IPS DF 6.9 (cell line): Measurements from ENCODE around the gene RMDN2.
A peak's percentile ranks its signal among the peaks of the same experiment; 100 is the strongest.

Experiments
- DNase-seq: peaks from one replicate; pipeline ENCODE4 v3.0.0-alpha.2; 2013; ENCODE audit warnings: low read depth, low spot score
- H3K27ac ChIP-seq: one replicate; pipeline ENCODE4 v1.5.1; 2013; ENCODE audit warnings: low read length, control low read depth
- H3K27me3 ChIP-seq: 2 replicates; pipeline ENCODE4 v1.6.1; 2013; ENCODE audit warnings: mild to moderate bottlenecking, low read length; ENCODE audit not compliant: control insufficient read depth, insufficient read depth
- H3K36me3 ChIP-seq: 2 replicates; pipeline ENCODE4 v1.6.1; 2013; ENCODE audit warnings: low read length; ENCODE audit not compliant: control insufficient read depth, insufficient read depth
- H3K4me1 ChIP-seq: 2 replicates; pipeline ENCODE4 v1.6.1; 2013; ENCODE audit warnings: low read length; ENCODE audit not compliant: control insufficient read depth, insufficient read depth
- H3K4me3 ChIP-seq: 2 replicates; pipeline ENCODE4 v1.5.1; 2013; ENCODE audit warnings: mild to moderate bottlenecking, low read length
- H3K9me3 ChIP-seq: 2 replicates; pipeline ENCODE4 v1.6.1; 2013; ENCODE audit warnings: low read length, inconsistent platforms; ENCODE audit not compliant: control insufficient read depth, insufficient read depth
- WGBS: extraction: QIAGEN DNeasy Blood & Tissue Kit; methylation state at CpG from one replicate; pipeline ENCODE4 v1.1.7; 2013; ENCODE audit warnings: mixed read lengths, missing lambda C conversion rate; ENCODE audit not compliant: insufficient read length, insufficient coverage; 5-methylcytosine and 5-hydroxymethylcytosine counted together

RMDN2 gene

GRCh38 chr2:37925063-37925897 lies at the start of gene RMDN2:
RMDN2 (plus strand) TSS chr2:37925287; CDS start chr2:37929278, 3,991 bp downstream.
- Histone ChIP-seq H3K27ac (no peak within 1 kb of the TSS), H3K9me3 (no peaks in the 10 kb centered on the region), H3K27me3 (no peaks in the 10 kb centered on the region), H3K4me1 (no peaks in the 10 kb centered on the region; the same call in 1 of the 2 replicates), H3K36me3 (no peaks in the 10 kb centered on the region), H3K4me3 (peak within 1 kb of the TSS; percentile 75; the same call in 1 of the 2 replicates)
- peak; percentile 84 for DNase-seq
- no CpG with 5 or more reads among the region's 79 CpGs for whole genome bisulfite sequencing

GRCh38 chr2:37875403-37875906 lies 49.6 kb upstream of the RMDN2 start:
- DNase-seq = no peak
- Histone ChIP-seq H3K4me1 (no peaks in the 10 kb centered on the region), H3K9me3 (no peaks in the 10 kb centered on the region), H3K4me3 (no peak overlapping the region), H3K36me3 (no peaks in the 10 kb centered on the region), H3K27me3 (no peaks in the 10 kb centered on the region), H3K27ac (no peak overlapping the region)
- WGBS = no CpG with 5 or more reads among the region's 15 CpGs

GRCh38 chr2:37876227-37876626 lies 48.9 kb upstream of the RMDN2 start:
- H3K27me3 ChIP-seq = no peaks in the 10 kb centered on the region
- no peak overlapping the region for H3K4me3 ChIP-seq
- WGBS = no CpG with 5 or more reads among the region's 9 CpGs
- no peaks in the 10 kb centered on the region for H3K9me3 ChIP-seq
- no peak overlapping the region for H3K27ac ChIP-seq
- H3K36me3 ChIP-seq = no peaks in the 10 kb centered on the region
- H3K4me1 ChIP-seq = no peaks in the 10 kb centered on the region
- DNase-seq = no peak

- no peak overlapping the region for H3K4me3 ChIP-seq
- no CpG with 5 or more reads among the region's 12 CpGs for WGBS
- H3K27ac ChIP-seq = no peak overlapping the region
Measured at GRCh38 chr2:37877457-37878315, 47.4 kb upstream of the RMDN2 start.

GRCh38 chr2:37878536-37878935 lies 46.6 kb upstream of the RMDN2 start:
- WGBS = no CpG with 5 or more reads among the region's 4 CpGs
- H3K36me3 ChIP-seq = no peaks in the 10 kb centered on the region
- H3K9me3 ChIP-seq = no peaks in the 10 kb centered on the region
- 0 out of 2 replicates have a peak, but pooled peaks cover 1% of the 10 kb centered on the region for H3K4me1 ChIP-seq
- no peak for DNase-seq
- no peak overlapping the region for H3K27ac ChIP-seq
- no peaks in the 10 kb centered on the region for H3K27me3 ChIP-seq
- H3K4me3 ChIP-seq = no peak overlapping the region

More at GRCh38 chr2:37877457-37878315, 47.4 kb upstream of the RMDN2 start:
- Histone ChIP-seq H3K27me3 (no peaks in the 10 kb centered on the region), H3K4me1 (0 out of 2 replicates have a peak, but pooled peaks cover 1% of the 10 kb centered on the region), H3K9me3 (no peaks in the 10 kb centered on the region), H3K36me3 (no peaks in the 10 kb centered on the region)
- no peak for DNase-seq

GRCh38 chr2:37880551-37880950 lies 44.5 kb upstream of the RMDN2 start:
- H3K4me1 ChIP-seq = peaks cover 5% of the 10 kb centered on the region; the same call in 1 of the 2 replicates
- H3K27me3 ChIP-seq = no peaks in the 10 kb centered on the region
- WGBS = no CpG with 5 or more reads among the region's 9 CpGs
- no peak for DNase-seq
- no peak overlapping the region for H3K27ac ChIP-seq
- no peaks in the 10 kb centered on the region for H3K9me3 ChIP-seq
- H3K36me3 ChIP-seq = no peaks in the 10 kb centered on the region
- no peak overlapping the region for H3K4me3 ChIP-seq

- Histone ChIP-seq H3K27ac (no peak overlapping the region), H3K9me3 (no peaks in the 10 kb centered on the region), H3K27me3 (no peaks in the 10 kb centered on the region), H3K4me1 (peaks cover 7% of the 10 kb centered on the region; the same call in 1 of the 2 replicates), H3K36me3 (no peaks in the 10 kb centered on the region), H3K4me3 (no peak overlapping the region)
- DNase-seq = no peak
- WGBS = no CpG with 5 or more reads among the region's 9 CpGs
Measured at GRCh38 chr2:37881397-37881796, 43.7 kb upstream of the RMDN2 start.

GRCh38 chr2:37882036-37882435 lies 43.1 kb upstream of the RMDN2 start:
- no peak overlapping the region for H3K4me3 ChIP-seq
- no peaks in the 10 kb centered on the region for H3K27me3 ChIP-seq
- no CpG with 5 or more reads among the region's 1 CpG for WGBS
- H3K4me1 ChIP-seq = peaks cover 7% of the 10 kb centered on the region; the same call in 1 of the 2 replicates
- H3K27ac ChIP-seq = no peak overlapping the region
- no peaks in the 10 kb centered on the region for H3K9me3 ChIP-seq
- DNase-seq = no peak
- H3K36me3 ChIP-seq = no peaks in the 10 kb centered on the region

- H3K27ac ChIP-seq = no peak overlapping the region
- peaks cover 7% of the 10 kb centered on the region; the same call in 1 of the 2 replicates for H3K4me1 ChIP-seq
- no peaks in the 10 kb centered on the region for H3K36me3 ChIP-seq
- DNase-seq = no peak
- H3K9me3 ChIP-seq = no peaks in the 10 kb centered on the region
- no CpG with 5 or more reads among the region's 2 CpGs for WGBS
- no peak overlapping the region for H3K4me3 ChIP-seq
- H3K27me3 ChIP-seq = no peaks in the 10 kb centered on the region
Measured at GRCh38 chr2:37883518-37883917, 41.6 kb upstream of the RMDN2 start.

GRCh38 chr2:37885329-37885993 lies 39.6 kb upstream of the RMDN2 start:
- H3K9me3 ChIP-seq = no peaks in the 10 kb centered on the region
- WGBS = no CpG with 5 or more reads among the region's 3 CpGs
- no peak for DNase-seq
- no peak overlapping the region for H3K4me3 ChIP-seq
- peaks cover 7% of the 10 kb centered on the region; the same call in 1 of the 2 replicates for H3K4me1 ChIP-seq
- no peaks in the 10 kb centered on the region for H3K27me3 ChIP-seq
- no peaks in the 10 kb centered on the region for H3K36me3 ChIP-seq
- no peak overlapping the region for H3K27ac ChIP-seq
